GM19351 (cell line): ENCODE data around the gene KIF13A.
"Not testable (repeated sequence)": the region's sequence is repeated elsewhere in the genome, so short reads cannot be mapped to it uniquely, and the experiment has no call there.

Experiments
- ATAC-seq: cut with Tn5 transposase; IDR thresholded peaks from one replicate; pipeline ENCODE4 v1.9.1; 2021; ENCODE audit warnings: mild to moderate bottlenecking, moderate library complexity; ENCODE audit not compliant: unreplicated experiment

Gene KIF13A

DNA sequence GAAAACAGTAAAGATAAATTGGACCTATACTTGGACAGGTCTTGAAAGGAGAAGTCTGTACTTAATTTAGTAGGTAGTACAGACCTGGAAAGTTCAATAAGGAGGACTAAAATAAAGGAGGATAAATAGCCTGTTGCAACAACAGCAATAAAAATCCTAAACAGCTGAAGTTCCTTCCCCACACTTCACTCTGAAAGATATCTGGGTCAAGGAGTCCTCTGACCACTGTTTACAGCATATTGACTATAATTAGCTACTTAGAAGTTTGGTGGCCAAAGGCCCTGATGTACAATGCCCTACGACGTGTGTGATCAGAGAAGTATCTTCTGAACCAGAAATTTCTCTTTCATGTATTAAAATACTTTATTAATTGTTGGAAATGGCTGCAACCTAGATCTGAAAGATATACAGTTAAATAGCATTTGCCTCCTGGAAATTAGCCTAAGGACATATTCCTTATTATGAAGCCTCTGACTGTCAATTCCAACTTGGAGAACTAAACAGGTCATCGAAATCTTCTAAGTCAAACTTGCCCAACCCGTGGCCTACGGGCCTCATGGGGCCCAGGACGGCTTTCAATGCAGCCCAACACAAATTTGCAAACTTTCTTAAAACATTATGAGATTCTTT is 82.8 kb downstream of the KIF13A start:
- no peak for ATAC-seq

DNA sequence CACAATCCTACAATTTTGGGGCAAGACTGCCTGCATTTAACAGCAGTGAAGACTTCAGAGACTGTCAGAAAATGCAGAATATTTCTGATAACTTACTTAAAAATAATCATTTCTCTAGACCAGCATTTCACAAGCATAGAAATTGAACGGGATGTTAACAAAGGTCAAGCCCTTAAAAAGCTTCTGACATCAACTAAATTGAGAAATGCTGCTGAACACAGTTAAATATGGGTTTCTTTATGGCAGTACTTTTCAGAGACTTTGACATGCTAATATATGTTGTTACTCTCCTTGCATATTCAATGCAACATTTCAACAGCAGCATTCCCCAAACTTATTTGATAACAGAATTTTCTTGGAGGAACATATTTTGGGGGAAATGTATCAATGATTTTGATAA is 84.5 kb downstream of the KIF13A start:
- ATAC-seq: no peak

DNA sequence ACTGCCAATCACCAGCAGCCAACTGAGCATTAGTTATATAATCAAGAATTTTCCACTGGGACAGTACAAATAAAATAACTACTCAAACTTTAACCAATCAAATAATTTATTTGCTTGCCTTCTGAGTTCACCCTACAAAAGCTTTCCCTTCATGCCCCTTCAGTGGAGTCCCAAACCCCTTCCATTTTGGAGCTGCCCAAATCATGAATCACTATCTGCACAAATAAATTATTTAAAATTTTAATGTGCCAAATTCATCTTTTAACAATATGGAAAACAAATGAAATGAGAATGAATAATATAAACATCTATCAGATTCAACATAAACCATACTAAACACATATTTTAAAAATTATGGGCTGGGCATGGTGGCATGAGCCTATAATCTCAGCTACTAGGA is 85.9 kb downstream of the KIF13A start:
- ATAC-seq: no peak

DNA sequence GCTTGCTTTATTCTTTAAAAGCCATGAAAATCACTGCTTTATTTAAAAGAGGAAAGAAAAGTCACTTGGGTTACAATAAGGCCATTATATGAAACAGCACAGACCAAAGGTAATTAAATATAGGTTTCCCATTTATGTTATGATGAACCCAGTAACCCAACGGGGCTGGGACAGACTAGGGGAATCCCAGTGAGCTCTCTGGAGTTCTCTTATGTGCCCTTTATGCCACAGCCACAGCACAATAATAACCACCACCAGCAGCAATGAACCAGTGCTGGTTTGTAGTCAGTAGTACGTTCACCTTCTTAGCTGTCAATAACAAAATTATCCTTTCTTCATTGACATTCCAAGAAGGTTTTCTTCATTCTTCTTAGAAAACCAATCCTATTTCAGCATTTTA is 87.4 kb downstream of the KIF13A start:
- ATAC-seq: no peak

DNA sequence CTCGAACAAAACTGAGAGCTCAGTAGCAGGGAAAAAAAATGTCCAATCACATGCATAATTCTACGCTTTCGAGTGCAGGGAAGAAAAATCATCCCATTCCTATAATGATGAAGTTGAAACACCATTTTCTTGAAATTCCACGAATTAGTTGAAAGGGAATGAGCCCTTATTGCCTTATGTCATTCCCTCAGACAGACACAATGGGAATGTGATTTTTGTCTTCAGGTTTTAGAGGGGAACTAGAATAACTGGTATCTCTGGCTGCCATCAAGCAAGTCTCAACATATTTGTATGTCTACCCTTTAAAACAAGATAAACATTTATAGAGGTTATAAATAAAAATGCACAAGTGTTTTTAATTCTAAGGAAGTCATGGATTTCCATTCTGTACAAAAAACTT is 87.9 kb downstream of the KIF13A start:
- no peak for ATAC-seq

DNA sequence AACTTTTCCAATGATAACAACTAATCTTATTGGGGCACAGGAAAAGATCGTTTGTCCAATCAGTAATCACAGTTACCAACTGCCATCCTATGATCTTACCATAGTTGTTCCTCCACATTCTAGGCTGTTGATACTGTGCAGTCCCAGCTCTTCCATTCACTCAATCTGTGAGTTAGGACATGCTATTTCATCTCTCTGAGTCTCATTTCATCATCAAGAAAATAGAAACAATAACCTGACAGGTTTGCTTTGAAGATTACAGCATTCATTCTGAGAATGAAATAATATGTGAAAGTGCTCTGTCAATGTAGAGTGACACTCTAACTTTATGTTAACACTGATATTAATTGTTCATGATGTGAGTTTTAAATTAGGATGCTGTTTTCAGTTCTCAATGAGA is 89.8 kb downstream of the KIF13A start:
- no peak for ATAC-seq

DNA sequence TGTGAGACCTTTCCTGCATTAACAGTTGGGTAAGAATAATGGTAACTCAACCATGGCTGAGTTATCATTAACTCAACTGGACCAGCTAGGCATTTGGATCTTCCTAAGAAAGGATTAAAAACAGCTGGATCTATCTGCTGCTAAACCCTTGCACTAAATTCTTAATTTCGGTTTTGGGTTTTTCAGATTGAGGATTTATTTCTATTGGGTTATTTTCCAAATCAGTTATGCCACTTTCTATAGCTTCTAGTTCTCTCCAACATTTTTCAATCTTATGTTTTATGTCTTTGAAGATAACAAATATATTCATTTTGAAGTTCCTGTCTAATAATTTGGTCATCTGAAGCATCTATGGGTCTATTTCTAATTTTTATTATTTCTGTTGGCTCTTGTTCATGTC is 92.5 kb downstream of the KIF13A start:
- no peak for ATAC-seq

DNA sequence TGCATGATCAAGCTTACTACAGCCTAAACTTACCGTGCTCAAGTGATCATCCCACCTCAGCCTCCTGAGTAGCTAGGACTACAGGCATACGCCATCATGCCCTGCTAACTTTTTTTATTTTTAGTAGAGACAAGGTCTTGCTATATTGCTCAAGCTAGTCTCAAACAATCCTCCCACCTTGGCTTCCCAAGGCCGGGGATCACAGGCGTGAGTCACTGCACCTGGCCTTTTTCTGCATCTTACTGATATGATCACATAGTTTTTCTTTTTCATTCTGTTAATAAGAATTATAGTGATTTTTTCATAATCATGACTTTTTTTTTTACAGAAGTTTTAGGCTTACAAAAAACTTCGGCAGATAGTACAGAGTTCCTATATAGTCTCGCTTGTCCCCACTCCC is 93.2 kb downstream of the KIF13A start:
- no peak for ATAC-seq

DNA sequence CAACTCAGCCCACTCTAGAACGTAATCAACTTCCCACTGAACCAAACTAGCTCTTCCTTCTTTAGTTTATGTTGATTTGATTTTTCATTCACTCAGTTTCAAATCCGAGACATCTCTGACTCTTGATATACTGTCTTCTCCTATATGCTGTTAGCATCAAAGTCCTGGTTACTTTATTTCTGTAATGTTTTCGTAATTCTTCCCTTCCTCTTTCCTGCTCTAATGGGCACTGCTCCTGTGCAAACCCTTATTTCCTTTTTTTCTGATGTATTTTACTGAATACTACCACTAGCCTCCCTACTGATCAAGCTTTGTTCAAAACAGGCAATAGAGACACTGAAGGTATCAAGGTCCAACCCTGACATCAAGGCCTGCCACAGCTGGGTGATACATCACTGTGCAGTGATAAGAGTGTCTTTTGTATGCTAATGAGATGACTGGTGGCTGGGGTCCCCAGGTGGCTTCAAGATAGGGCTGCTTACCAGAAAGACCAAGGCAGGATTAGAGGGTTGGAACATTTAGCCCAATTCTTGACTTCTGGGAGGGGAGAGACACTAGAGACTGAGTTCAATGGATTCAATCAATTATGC is 95.2 kb downstream of the KIF13A start:
- ATAC-seq: no peak

DNA sequence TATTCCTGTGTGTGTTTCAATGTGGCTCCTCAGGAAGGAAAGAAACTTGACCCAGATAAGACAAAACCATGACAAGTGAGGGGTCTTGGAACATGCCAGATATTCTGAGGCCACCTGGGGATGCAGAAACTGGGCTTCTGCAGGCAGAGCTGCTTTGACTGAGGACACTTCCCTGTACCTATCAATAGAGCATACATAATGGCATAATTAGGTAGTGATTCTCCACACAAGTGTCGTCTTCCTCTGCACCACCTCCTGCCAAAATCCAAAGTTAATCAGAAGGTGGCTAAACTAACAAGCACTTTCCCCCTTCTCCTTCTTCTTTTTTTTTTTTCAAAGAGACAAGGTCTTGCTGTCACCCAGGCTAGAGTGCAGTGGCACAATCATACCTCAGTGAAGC is 97.1 kb downstream of the KIF13A start:
- ATAC-seq: no peak

DNA sequence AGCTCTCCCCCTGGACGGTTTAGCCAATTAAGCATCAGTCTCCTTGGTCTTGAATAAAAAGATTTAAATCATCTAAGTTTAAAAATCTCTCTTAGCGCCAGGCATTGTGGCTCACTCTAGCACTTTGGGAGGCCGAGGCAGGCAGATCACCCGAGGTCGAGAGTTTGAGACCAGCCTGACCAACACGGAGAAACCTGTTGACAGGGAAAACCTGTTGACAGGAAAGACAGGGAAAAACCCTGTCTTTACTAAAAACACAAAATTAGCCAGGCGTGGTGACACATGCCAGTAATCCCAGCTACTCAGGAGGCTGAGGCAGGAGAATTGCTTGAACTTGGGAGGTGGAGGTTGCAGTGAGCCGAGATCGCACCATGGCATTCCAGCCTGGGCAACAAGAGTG is 97.7 kb downstream of the KIF13A start:
- ATAC-seq: not testable (repeated sequence)

DNA sequence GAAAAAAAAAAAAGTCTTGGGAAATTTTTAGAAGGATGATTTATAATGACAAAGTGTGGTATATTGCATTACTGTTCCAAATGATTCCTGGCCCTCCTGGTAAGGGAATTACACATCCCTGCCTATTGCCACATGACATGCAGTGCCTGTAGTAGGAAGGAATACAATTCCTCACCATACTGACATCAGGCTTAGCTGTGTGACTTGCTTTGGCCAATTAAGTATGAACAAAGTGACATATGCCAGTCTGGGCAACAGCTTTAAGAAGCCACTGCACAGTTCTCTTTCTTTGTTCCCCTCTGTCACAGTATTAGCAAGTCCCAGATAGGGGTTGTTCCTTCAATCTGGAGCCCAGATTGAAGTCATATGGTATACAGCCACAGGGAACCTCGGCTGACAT is 100.5 kb downstream of the KIF13A start:
- no peak for ATAC-seq

DNA sequence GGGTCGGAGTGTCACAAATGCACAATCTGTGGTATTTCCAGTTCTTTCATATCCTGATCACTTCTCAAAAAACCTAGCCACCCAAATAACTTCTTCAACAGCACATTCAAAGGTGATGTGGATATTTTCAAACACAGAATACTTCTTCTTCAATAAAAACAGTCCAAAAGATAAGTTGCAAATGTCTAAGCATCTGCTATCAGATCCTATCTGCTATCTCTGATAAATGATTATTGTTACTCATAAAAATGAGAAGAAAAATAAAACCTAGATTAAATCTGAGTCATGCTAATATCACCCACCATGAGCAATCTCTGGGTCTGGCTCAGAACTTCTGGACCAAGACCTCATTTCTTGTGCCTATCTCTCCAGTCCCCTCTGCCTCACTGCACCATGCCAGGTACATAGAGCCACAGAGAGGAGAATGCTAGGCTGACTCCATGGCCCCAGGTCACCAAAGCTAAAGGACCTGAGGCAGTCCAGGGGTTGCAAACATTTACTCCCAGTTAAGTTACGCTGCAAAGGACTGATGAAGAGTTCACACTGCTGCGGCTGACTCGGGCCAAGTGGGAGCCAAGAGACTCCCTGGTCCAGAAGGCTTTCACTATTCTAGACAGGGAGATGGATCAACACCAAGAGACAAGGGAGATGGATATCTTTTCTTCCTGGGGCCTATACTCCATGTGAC is 101.4 kb downstream of the KIF13A start:
- ATAC-seq: no peak

DNA sequence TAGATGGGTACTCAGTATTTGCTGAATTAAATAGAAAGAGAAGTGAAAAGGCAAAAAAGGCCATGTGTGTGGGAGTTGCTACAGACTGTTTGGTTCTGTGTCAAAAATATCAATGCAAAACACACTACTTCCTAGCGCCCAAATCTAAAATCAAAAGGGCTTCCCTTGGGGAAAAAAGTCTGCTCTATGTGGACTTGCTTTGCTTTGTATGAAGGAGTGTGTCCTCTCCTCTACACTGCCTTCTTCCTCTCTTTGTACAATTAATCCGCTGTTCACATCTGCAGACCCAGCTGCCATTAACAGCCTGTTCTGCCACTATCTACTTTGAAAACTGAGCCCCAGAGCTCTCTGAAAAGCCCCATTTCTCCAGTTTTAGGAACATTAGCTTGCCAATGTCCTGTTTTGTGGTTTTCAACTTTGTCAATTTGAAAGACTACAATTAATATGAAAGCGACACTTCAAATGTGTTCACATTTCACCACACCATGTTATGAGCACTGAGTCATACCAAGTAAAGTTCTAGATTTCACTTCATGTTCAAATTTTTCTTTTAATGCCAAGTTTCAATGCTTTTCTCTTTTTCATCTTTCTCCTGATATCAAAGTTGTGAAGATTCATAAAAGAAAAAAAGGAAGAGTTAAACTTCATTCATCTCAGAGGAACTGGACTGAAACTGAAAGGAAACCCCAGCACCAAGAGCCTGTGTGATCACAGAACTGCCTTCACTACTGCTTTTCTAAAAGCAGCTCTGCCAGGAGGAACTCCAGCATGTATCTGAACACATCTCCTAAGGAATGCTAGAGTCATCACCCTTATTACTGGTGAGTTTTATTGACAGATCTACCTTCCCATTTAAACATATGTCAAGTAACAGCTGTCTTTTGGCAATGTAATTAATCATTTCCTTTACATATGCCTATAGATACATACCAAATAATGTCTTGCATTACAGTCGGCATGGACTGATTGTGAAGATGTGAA is 102.6 kb downstream of the KIF13A start:
- ATAC-seq: peak; percentile 84

DNA sequence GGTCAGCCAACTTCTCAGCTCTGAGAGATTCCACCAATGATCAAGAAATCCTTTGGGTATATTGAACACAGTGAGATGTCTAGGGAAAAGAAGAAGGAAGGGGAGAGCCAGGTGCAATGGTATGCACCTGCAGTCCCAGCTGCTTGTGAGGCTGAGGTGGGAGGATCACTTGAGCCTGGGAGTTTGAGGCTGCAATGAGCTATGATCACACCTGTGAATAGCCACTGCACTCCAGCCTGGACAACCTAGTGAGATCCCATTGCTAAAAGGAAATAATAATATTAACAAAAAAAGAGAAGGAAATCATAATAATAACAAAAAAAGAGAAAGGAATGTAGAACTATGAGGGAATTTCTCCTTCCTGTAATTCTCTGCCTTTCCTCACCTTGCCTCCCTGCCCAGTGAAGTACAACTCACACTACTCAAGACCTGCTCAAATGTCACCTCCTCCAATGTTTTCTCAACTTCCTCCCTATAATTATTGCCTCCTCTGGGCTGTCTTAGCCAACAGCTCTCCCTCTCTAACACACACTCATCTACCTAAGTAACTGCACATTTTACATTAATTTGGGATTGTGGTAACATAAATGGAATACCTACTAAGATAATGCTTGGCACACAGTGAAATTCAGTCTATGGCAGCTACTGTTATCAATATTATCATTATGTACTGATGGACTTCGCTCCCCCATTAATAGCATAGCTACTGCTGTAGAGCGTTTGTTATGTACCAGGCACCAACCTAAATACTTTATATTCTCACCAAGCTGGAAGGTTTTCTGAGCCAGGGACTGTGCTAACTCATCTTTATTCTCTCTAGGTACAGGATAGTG is 103.6 kb downstream of the KIF13A start:
- ATAC-seq: no peak

DNA sequence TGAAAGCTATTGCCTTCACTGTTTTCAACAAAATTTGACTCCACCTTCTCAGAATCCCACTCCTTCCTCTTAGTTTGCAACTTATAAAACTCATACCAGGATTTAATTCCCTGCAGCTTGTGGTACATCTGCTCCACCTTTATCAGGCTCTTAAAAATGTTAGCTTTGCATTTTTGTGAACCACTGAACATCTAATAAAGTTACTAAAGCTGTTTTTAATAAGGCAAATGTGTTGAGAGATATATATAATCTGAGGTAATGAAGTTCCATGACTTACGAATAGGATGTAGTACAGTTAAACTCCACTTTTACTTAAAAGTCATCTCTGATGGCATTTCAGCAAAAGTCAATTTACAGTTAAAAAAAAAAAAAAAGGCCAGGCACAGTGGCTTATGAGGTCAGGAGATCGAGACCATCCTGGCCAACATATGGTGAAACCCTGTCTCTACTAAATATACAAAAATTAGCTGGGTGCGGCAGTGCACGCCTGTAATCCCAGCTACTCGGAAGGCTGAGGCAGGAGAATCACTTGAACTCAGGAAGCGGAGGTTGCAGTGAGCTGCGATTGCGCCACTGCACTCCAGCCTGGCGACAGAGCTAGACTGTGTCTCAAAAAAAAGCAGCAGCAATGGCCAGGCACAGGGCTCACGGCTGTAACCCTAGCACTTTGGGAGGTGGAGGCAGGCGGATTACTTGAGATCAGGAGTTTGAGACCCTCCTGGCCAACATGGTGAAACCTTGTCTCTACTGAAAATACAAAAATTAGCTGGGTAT is 106.2 kb downstream of the KIF13A start:
- ATAC-seq: no peak

DNA sequence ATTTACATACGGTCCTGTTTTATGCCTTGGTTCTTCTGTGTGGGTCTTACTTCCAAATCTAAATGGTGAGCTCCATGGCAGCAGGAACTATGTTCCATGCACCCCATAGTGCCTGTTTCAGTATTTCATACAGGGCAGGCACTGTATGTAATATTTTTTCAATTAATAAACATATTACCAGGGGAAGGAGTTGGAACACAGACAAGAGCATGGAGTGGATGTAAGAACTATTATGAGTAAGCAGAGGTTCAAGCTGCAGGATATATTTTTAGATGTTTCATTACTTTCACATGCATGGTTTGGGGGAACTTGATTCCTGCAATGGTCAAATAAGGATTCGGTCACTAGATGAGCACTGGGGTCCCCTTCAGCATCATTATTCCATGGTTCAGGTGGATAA is 108.3 kb downstream of the KIF13A start:
- ATAC-seq: no peak

DNA sequence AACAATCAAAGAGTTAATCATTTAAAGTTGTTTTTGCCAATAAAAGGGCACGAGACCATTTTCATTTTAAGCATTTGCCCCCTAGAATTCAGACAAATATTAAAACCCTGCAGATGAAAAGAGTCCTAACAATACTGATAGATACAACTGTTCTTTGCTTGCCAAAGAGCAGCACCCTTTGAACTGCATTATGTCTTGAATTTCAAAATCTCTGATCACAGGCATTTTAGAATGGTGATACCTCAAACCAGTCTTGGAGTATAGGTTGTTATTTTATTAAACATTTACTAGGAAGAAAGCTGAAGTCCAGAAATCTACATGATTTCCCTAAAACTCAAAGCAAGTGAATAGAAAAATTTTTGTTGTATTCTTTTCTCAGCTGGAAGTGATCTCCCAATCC is 108.7 kb downstream of the KIF13A start:
- no peak for ATAC-seq

DNA sequence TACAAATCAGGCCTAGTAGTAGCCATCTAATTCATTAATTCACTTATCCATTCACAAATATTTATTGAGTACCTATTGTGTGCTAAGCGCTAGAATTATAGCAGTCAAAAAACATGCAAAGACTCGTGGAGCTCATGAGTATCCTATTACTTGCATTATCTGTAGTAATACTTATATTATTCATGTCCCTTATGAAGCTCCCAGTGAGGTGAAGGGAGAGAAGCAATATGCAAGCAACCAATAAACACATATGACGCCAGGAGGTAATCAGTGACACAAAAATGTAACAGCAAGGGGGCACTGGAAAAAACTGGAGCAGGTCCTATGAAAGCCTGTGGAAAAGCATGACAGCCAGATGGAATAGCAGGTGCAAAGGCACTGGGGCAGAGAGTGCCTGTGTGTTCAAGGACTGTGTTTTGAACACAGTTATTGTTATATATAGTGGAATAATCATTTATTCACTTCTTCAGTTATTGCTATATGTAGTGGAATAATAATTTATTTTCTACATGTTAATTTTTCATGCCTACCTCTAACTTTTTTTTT is 109.5 kb downstream of the KIF13A start:
- no peak for ATAC-seq
